K562 (cell line): ENCODE measurements around the gene TICAM1. TPM values are rescaled to one million over a fixed set of nuclear protein-coding genes. Genes with fewer than 3 reads are reported as not detected.

Experiments
- ATAC-seq: fragments of 200-7000 bp; cut with Tn5 transposase; 3 replicates; pipeline ENCODE4 v1.9.1; 2020; ENCODE audit warnings: moderate library complexity
- BruUV-seq: library from RNA; stranded (reverse); fragments of 400-500 nt; replicated peaks from 2 replicates; lab custom pipeline; 2021; lab: Mats Ljungman, UMichigan
- CTCF ChIA-PET: fragments of 300-600 bp; formaldehyde crosslinking; extraction: SDS; loops from one replicate; lab custom pipeline; 2021; ENCODE audit warnings: low intra/inter-chr PET ratio; lab: Yijun Ruan, JAX
- POLR2A ChIA-PET: fragments of 300-600, 350-650 bp; sonication (Branson Sonifier 250); formaldehyde crosslinking; extraction: SDS; loops from one replicate; lab custom pipeline; 2021; ENCODE audit warnings: antibody characterized with exemption, inconsistent platforms; lab: Yijun Ruan, JAX
- DNase-seq, 4 experiments: peaks; one replicate each; pipeline versions ENCODE4 v3.0.0 to v3.0.0-alpha.2; 2011 to 2018; ENCODE audit warnings: low spot score in 3 of 4, mixed read lengths in 3 of 4; ENCODE audit errors: extremely low read depth in 1 of 4
- FAIRE-seq: peaks from 2 replicates; lab custom pipeline; 2011; peaks lifted over from hg19 to GRCh38; lab: Jason Lieb, UNC
- H2AFZ ChIP-seq: 2 replicates; pipeline ENCODE4 v1.6.0; 2011; ENCODE audit warnings: low read depth, low read length, control low read depth, inconsistent platforms
- H3K27ac ChIP-seq: fragments of 200-600 bp; 3 replicates; pipeline ENCODE4 v1.8.0; 2011; ENCODE audit warnings: low read depth, mild to moderate bottlenecking, control low read depth, inconsistent platforms, low read length, moderate library complexity, mixed read lengths; ENCODE audit errors: extremely low read depth
- H3K27me3 ChIP-seq, 2 experiments: fragments of 300-600 bp in 1 of 2; 2 replicates in 1 of 2; 3 replicates in 1 of 2; pipeline versions ENCODE4 v1.6.0 to v1.8.0; 2011; ENCODE audit warnings: inconsistent platforms in 2 of 2, low read length in 2 of 2, mild to moderate bottlenecking in 1 of 2, mixed read lengths in 1 of 2, moderate library complexity in 1 of 2; ENCODE audit not compliant: control insufficient read depth in 2 of 2, insufficient read depth in 2 of 2
- H3K36me3 ChIP-seq: fragments of 300-600 bp; 3 replicates; pipeline ENCODE4 v1.8.0; 2011; ENCODE audit warnings: mild to moderate bottlenecking, low read length, inconsistent platforms; ENCODE audit not compliant: control insufficient read depth, insufficient read depth
- H3K4me1 ChIP-seq, 2 experiments: fragments of 200-600 bp in 1 of 2; replicated peaks in 1 of 2; 2 replicates in 1 of 2; 3 replicates in 1 of 2; pipeline versions ENCODE4 v1.5.1 to v1.8.0; 2011; ENCODE audit warnings: inconsistent platforms in 2 of 2, low read length in 2 of 2, mild to moderate bottlenecking in 1 of 2, mixed read lengths in 1 of 2, moderate library complexity in 1 of 2; ENCODE audit not compliant: control insufficient read depth in 2 of 2, insufficient read depth in 2 of 2
- H3K4me2 ChIP-seq: 2 replicates; pipeline ENCODE4 v1.6.1; 2011; ENCODE audit warnings: low read length, control low read depth, inconsistent platforms, mixed read lengths; ENCODE audit not compliant: insufficient read depth
- H3K4me3 ChIP-seq: fragments of 200-600 bp; sonication (generic), shearing (Covaris generic); 2 replicates; pipeline ENCODE4 v1.5.1; 2016; ENCODE audit warnings: control low read depth, inconsistent platforms
- H3K79me2 ChIP-seq: fragments of 200-600 bp; 3 replicates; pipeline ENCODE4 v1.8.0; 2011; ENCODE audit warnings: low read length, inconsistent platforms; ENCODE audit not compliant: control insufficient read depth, insufficient read depth
- H3K9ac ChIP-seq, 2 experiments: 2 replicates each; pipeline versions ENCODE4 v1.6.0 to v1.6.1; 2011; ENCODE audit warnings: low read depth in 2 of 2, low read length in 2 of 2, control low read depth in 1 of 2, inconsistent platforms in 1 of 2, mild to moderate bottlenecking in 1 of 2, mixed read lengths in 1 of 2; ENCODE audit not compliant: insufficient read depth in 1 of 2
- H3K9me1 ChIP-seq: one replicate; pipeline ENCODE4 v1.6.0; 2011; ENCODE audit warnings: inconsistent platforms, mild to moderate bottlenecking, low read length, moderate library complexity; ENCODE audit not compliant: control insufficient read depth, insufficient read depth
- H3K9me3 ChIP-seq: replicated peaks from 2 replicates; pipeline ENCODE4 v1.5.1; 2011; ENCODE audit warnings: low read depth, low read length, inconsistent platforms; ENCODE audit not compliant: control insufficient read depth, insufficient read depth
- H4K20me1 ChIP-seq: replicated peaks from 2 replicates; pipeline ENCODE4 v1.6.1; 2011; ENCODE audit warnings: low read length, inconsistent platforms, mixed read lengths; ENCODE audit not compliant: control insufficient read depth, insufficient read depth
- ADNP ChIP-seq: fragments of 200-800 bp; sonication (Bioruptor generic); IDR thresholded peaks from 2 replicates; pipeline ENCODE4 v1.6.1; 2016; ENCODE audit warnings: missing genetic modification characterization, missing compliant biosample characterization
- BCOR ChIP-seq: fragments of 450-650 bp; IDR thresholded peaks from 2 replicates; pipeline ENCODE4 v1.6.1; 2016
- HDAC1 ChIP-seq, 2 experiments: fragments of 450-650 bp; IDR thresholded peaks; 2 replicates each; pipeline ENCODE4 v1.6.1; 2016 to 2017; ENCODE audit warnings: inconsistent platforms in 1 of 2, mild to moderate bottlenecking in 1 of 2, moderate library complexity in 1 of 2
- HDAC2 ChIP-seq: fragments of 450-650 bp; IDR thresholded peaks from 2 replicates; pipeline ENCODE4 v1.6.1; 2016; ENCODE audit warnings: mild to moderate bottlenecking
- KAT2B ChIP-seq: IDR thresholded peaks from one replicate; pipeline ENCODE4 v1.6.1; 2012; ENCODE audit warnings: low read depth, mild to moderate bottlenecking, control low read depth, inconsistent platforms, low read length, moderate library complexity
- KDM1A ChIP-seq, 2 experiments: fragments of 450-650 bp; IDR thresholded peaks; 2 replicates each; pipeline ENCODE4 v1.6.1; 2016; ENCODE audit warnings: mild to moderate bottlenecking in 2 of 2
- NCOA1 ChIP-seq: fragments of 450-650 bp; IDR thresholded peaks from 2 replicates; pipeline ENCODE4 v1.6.1; 2016; ENCODE audit warnings: low read depth
- NR1H2 ChIP-seq: sonication (generic); formaldehyde crosslinking; IDR thresholded peaks from 2 replicates; pipeline ENCODE4 v1.4.0; 2020; ENCODE audit warnings: mild to moderate bottlenecking, missing genetic modification reagents
- PCBP1 ChIP-seq: fragments of 200-400 bp; formaldehyde crosslinking; IDR thresholded peaks from 2 replicates; pipeline ENCODE4 v1.6.1; 2018; ENCODE audit warnings: mild to moderate bottlenecking, low read depth, low read length; ENCODE audit not compliant: poor library complexity, severe bottlenecking
- PHF20 ChIP-seq: fragments of 450-650 bp; IDR thresholded peaks from 2 replicates; pipeline ENCODE4 v1.6.1; 2018; ENCODE audit not compliant: partially characterized antibody
- PHTF2 ChIP-seq: fragments of 250-450 bp; sonication (Bioruptor Pico); IDR thresholded peaks from 2 replicates; pipeline ENCODE4 v1.5.0; 2021; ENCODE audit warnings: mild to moderate bottlenecking
- PTBP1 ChIP-seq: fragments of 200-400 bp; formaldehyde crosslinking; IDR thresholded peaks from 2 replicates; pipeline ENCODE4 v1.6.1; 2017; ENCODE audit warnings: low read depth, low read length
- RNF219 ChIP-seq: fragments of 250-450 bp; sonication (Bioruptor Pico); IDR thresholded peaks from 2 replicates; pipeline ENCODE4 v1.5.0; 2022; ENCODE audit warnings: mild to moderate bottlenecking
- THRAP3 ChIP-seq: fragments of 450-650 bp; IDR thresholded peaks from 2 replicates; pipeline ENCODE4 v1.6.1; 2016; ENCODE audit warnings: mild to moderate bottlenecking, inconsistent platforms, borderline replicate concordance
- ZBTB8A ChIP-seq: fragments of 450-650 bp; IDR thresholded peaks from 2 replicates; pipeline ENCODE4 v1.6.1; 2018; ENCODE audit warnings: mild to moderate bottlenecking, moderate library complexity; ENCODE audit not compliant: partially characterized antibody
- ZFP36 ChIP-seq: fragments of 150-350 bp; IDR thresholded peaks from 2 replicates; pipeline ENCODE4 v1.6.1; 2018; ENCODE audit warnings: low read length, low read depth; ENCODE audit not compliant: partially characterized antibody
- ZNF121 ChIP-seq: sonication (generic); formaldehyde crosslinking; conservative IDR thresholded peaks from 2 replicates; pipeline ENCODE4 v1.8.0; 2022; ENCODE audit warnings: missing genetic modification reagents
- ZNF518B ChIP-seq: fragments of 250-450 bp; sonication (Bioruptor Pico); IDR thresholded peaks from 2 replicates; pipeline ENCODE4 v1.5.0; 2021; ENCODE audit warnings: mild to moderate bottlenecking, moderate library complexity
- ZNF695 ChIP-seq: fragments of 450-650 bp; formaldehyde crosslinking; IDR thresholded peaks from 2 replicates; pipeline ENCODE4 v1.4.0; 2020; ENCODE audit warnings: mild to moderate bottlenecking, moderate library complexity
- WGBS: fragments of 100-300 bp; shearing (Covaris generic); methylation state at CpG from one replicate; pipeline ENCODE4 v1.1.6; 2016; ENCODE audit warnings: low coverage, mixed read lengths; ENCODE audit not compliant: insufficient coverage; ENCODE audit errors: missing lambda C conversion rate; 5-methylcytosine and 5-hydroxymethylcytosine counted together
- in situ Hi-C: fragments of 300-500 bp; cut with MboI; formaldehyde crosslinking; loops from 4 replicates; pipeline ENCODE4 v1.15.0; 2018; ENCODE audit warnings: inconsistent platforms, mixed read lengths
- intact Hi-C: fragments of 100-400 bp; cut with micrococcal nuclease; formaldehyde crosslinking; loops from 2 replicates; pipeline ENCODE4 v1.14.2; 2022
- polyA plus RNA-seq, 8 experiments: library from polyadenylated mRNA; depleted of rRNA in 4 of 8; stranded (reverse) in 5 of 8; unstranded in 3 of 8; fragments of >200 nt; fragmentation: Nextera tagmentation in 2 of 8; fragmentation: Illumina TruSeq in 1 of 8; extraction: Ambion mirVana in 2 of 8; extraction: Trizol in 1 of 8; gene quantifications; 2 replicates each; pipeline versions ENCODE4 v1.2.1 to v1.2.3, GENCODE V29; 2011 to 2014; ENCODE audit warnings: inconsistent platforms in 1 of 8, missing spikeins in 1 of 8
- total RNA-seq, 7 experiments: library from RNA; depleted of rRNA in 6 of 7; stranded (reverse); fragments of >200 nt in 6 of 7; fragmentation: Illumina TruSeq in 2 of 7; extraction: Trizol in 2 of 7; gene quantifications; 2 replicates each; pipeline versions ENCODE4 v1.2.1 to v1.2.3, GENCODE V29; 2011 to 2021; ENCODE audit warnings: low replicate concordance in 1 of 7

TICAM1 gene
- total and polyA plus RNA-seq, 9 of the 15 experiments (the other 6 are each of a cell fraction or from before 2014, with no cell fraction given) = 0.07 to 11.6 (median 1.5) TPM

GRCh38 chr19:4873930-4874329 lies 42.4 kb upstream of the TICAM1 start:
- WGBS = 73% methylated on average over 2 of the region's 3 CpGs
- no peak for FAIRE-seq
- H3K79me2 ChIP-seq = no peaks in the 10 kb centered on the region
- H3K36me3 ChIP-seq = no peaks in the 10 kb centered on the region
- ATAC-seq = no peak
- no peaks in the 10 kb centered on the region for H3K9me3 ChIP-seq
- in situ Hi-C loops (no loop called here), intact Hi-C loops (no loop called here)
- no peak overlapping the region for H3K27ac ChIP-seq
- H3K4me3 ChIP-seq = no peak overlapping the region
- no peak overlapping the region for H3K4me2 ChIP-seq
- ChIA-PET POLR2A (no interaction called here), CTCF (interaction anchor here (1.5 kb wide), 1 partner anchor 64 kb away, joined by 8 read pairs; no protein-coding TSS in a partner anchor)
- H2AFZ ChIP-seq = no peak overlapping the region
- BruUV-seq = no TSS peak
- peaks cover 6 to 31% of the 10 kb centered on the region in 2 experiments; a peak in 4 of 5 replicates for H3K4me1 ChIP-seq
- H3K27me3 ChIP-seq = no peaks in the 10 kb centered on the region
- H3K9ac ChIP-seq = no peak overlapping the region
- no peaks in the 10 kb centered on the region for H3K9me1 ChIP-seq
- H4K20me1 ChIP-seq = no peaks in the 10 kb centered on the region
- DNase-seq = peak in 2 of 4 experiments; percentile 3 to 4
- TF ChIP-seq ZBTB8A (no peak), PTBP1 (peak; percentile 94), THRAP3 (no peak), ZFP36 (peak; percentile 96), NCOA1 (no peak), HDAC1 (IDR thresholded peaks at IDR 0.05) (peak in 1 of 2 experiments; percentile 28; a peak in 1 of 4 replicates), PHTF2 (no peak), KDM1A (IDR thresholded peaks at IDR 0.05) (peak; percentile 80 to 88), PHF20 (peak; percentile 29), PCBP1 (no peak), NR1H2 (CRISPR knock-in tag) (no peak), HDAC2 (peak; percentile 70; the same call in 1 of the 2 replicates), ADNP (tag) (peak; percentile 81), RNF219 (CRISPR knock-in tag) (no peak), ZNF695 (no peak), BCOR (peak; percentile 97), ZNF518B (no peak), KAT2B (no peak), ZNF121 (CRISPR knock-in tag) (peak; percentile 41; the same call in 1 of the 2 replicates)
